Effector CD8-positive, alpha-beta T cell (primary cell): ENCODE results near the gene PKD2L2.
"Not testable (repeated sequence)": the region's sequence is repeated elsewhere in the genome, so short reads cannot be mapped to it uniquely, and the experiment has no call there.

ENCODE experiments used
- DNase-seq: peaks from one replicate; lab custom pipeline; 2025; lab: John Stamatoyannopoulos, UW

PKD2L2 gene

DNA sequence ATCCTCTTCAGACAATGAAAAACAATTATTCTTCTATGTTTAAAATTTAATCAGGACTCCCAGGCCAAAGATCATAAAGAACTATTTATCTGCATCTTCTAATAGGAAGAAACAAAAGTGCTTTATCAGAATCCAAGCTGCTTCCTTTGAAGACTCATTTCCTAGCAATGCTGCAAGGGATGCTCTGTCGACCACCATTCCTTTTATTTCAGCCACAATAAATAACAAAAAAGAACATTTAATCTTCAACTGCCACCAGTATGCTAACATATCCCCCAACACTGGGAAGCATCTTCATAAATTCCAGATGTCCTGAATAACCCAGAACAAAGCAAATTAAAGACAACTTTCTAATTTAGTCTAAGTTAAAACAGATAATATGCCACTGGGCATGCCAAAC lies 68.7 kb downstream of the PKD2L2 start:
- DNase-seq, result no peak

DNA sequence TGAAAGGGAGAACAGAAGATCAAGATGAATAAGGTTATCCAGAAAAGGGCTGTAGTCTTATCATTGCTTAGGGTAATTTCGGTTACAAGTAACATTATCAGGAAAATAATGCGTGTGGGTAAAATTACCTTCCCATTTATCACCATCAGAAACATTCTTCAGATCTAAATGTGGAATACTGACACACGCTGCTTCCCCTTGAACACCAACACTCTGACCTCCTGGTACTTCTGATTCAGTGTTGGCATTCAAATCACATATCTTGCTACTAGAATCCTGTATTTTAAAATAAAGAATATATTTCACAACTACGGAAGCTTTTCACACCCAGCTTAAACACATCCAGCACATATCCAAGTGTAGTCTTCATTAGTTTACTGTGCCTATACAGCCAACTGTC lies 70.2 kb downstream of the PKD2L2 start:
- DNase-seq, result no peak

DNA sequence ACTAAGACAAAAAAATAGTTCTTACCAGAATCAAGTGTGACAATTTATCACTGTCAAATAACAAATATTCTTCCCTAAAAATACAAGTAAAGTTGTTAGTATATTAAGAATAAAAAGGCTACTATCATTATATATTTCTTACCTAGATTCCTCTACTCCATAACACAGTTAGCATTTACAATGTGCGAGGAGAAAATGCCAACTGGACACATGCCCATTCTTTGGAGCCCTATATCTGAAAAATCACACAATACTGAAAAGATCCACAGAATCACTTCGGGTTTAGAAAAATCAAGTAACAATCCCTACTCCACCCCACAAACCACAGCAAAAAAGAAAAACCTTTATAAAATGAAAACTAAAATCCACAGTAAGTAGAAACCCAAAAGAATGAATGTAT lies 70.9 kb downstream of the PKD2L2 start:
- DNase-seq, result no peak

DNA sequence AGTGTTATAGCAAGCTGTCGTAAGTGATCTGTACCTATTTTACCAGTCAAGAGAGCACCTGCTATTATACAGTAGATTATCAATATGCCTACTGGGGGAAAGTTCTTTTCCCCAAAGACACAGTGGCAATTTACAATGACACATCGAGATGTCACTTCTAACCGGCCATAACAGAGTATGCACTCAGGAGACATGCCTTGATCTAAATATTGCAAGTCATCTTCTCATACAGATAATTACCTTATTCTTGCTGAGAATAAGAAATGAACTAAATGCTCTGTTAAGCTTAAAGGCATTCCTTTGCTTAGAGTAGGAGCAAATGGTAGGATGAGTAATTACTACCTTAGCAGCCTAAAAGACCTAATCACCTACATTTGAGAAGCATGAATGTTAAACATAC lies 71.6 kb downstream of the PKD2L2 start:
- DNase-seq, result no peak

DNA sequence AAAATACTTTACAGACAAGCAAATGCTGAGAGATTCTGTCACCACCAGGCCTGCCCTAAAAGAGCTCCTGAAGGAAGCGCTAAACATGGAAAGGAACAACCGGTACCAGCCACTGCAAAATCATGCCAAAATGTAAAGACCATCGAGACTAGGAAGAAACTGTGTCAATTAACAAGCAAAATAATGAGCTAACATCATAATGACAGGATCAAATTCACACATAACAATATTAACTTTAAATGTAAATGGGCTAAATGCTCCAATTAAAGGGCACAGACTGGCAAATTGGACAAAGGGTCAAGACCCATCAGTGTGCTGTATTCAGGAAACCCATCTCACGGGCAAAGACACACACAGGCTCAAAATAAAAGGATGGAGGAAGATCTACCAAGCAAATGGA lies 81.1 kb downstream of the PKD2L2 start:
- DNase-seq, result not testable (repeated sequence)

DNA sequence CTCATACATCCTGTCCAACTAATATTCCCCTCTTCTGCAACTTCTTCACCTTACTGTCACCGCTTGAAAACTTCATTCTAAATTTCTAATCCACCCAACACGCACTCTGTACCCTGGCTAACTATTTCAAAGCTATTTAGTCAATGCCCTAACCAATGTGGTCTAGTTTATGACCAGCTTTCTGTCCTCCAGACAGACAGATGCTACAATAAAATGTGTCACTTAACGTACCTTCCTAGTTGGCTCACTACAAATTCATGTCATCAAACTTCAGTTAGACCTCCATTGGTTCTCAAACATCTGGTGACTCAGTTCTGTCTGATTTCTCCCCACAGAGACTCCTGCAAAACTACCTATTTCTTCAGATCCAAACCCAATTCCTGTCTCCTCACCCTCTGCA lies 86.0 kb downstream of the PKD2L2 start:
- DNase-seq, result no peak

DNA sequence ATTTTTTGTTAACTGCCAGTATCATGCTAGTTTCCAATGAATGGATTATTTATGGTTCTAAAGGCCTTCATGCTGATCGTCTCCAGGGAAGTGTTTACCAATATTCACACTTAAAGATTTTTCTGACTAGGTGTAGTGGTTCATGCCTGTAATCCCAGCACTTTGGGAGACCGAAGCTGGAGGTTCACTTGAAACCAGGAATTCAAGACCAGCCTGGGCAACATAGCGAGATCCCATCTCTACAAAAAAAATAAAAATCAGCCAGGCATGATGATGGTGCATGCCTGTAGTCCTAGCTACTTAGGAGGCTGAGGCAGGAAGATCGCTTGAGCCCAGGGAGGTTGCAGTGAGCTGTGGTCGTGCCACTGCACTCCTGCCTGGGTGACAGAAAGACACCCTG lies 100.2 kb downstream of the PKD2L2 start:
- no peak for DNase-seq
